ENCODE measurements around the gene TRIM56.

The TRIM56 gene

GRCh38 chr7:101097561-101097960 is 12.3 kb downstream of the TRIM56 start:
- no peak overlapping the region for H3K4me2 ChIP-seq (ENCODE audit: low read depth, low read length, poor library complexity, severe bottlenecking)
- H3K9me3 ChIP-seq (ENCODE audit: insufficient read depth, low read length), result no peaks in the 10 kb centered on the region
- TF ChIP-seq EZH2phosphoT487 (conservative IDR thresholded peaks at IDR 0.05; ENCODE audit: low read length) (no peak), CTCF (IDR thresholded peaks at IDR 0.05; ENCODE audit: insufficient read depth, low read length, poor library complexity, severe bottlenecking) (no peak)
- H3K36me3 ChIP-seq (ENCODE audit: low read length), result no peaks in the 10 kb centered on the region
- H4K20me1 ChIP-seq (ENCODE audit: low read depth, low read length), result peaks cover 5% of the 10 kb centered on the region; the same call in 1 of the 2 replicates
- H3K27me3 ChIP-seq (ENCODE audit: low read length), result no peaks in the 10 kb centered on the region
- H3K9me2 ChIP-seq (replicated peaks; ENCODE audit: insufficient read depth, low read length), result no peaks in the 10 kb centered on the region
- no peak overlapping the region for H3K27ac ChIP-seq (ENCODE audit: low read depth, low read length)
- H3K79me2 ChIP-seq (ENCODE audit: insufficient read depth, low read length), result no peaks in the 10 kb centered on the region
- peaks cover 6% of the 10 kb centered on the region; the same call in 1 of the 2 replicates for H3F3A ChIP-seq (ENCODE audit: insufficient read depth)
- H3K4me3 ChIP-seq (ENCODE audit: insufficient read depth, low read length, poor library complexity, severe bottlenecking), result no peak overlapping the region
- H3K9ac ChIP-seq (ENCODE audit: low read length), result no peak overlapping the region
- no peak overlapping the region for H2AFZ ChIP-seq (ENCODE audit: low read depth, low read length, severe bottlenecking)

DNA sequence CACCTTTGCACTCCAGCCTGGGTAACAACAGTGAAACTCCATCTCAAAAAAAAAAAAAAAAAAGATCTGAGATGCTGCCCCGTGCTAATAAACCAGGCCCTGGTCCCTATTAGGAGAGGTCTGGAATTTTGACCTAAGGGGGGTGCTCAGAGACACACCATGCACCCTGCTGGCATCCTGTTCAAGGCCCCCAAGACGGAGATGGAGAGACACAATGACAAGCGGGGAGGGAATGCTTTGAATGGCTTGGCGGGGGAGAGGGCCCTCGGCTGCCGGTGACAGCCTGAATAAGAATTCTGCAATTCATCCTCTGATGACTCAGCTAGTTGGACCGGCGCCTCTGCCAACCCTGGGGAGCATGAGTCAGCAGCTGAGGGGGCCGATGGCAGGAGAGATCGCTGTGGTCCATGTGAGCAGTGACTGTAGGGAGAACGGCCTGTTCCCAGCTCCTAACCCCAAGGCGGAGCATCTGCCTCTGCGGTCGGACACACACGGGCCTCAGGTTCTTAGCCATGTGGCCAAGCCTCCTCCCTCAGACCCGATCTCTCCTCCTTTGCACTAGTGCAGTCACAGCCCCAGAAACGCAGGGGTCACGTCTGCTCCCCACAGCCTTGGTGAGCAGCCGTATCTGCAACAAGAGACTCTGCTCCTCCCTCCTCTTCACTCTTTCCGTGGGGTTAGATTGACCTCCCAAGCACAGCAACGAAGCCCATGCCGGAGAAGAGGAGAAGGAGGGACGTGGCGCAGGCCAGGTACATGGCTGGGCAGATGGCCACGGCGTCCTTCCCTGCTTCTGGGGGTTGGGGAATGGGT is 14.9 kb downstream of the TRIM56 start:
- Histone ChIP-seq H3K27ac (ENCODE audit: low read depth, low read length) (no peak overlapping the region), H3K9me3 (ENCODE audit: insufficient read depth, low read length) (no peaks in the 10 kb centered on the region), H3K27me3 (ENCODE audit: low read length) (no peaks in the 10 kb centered on the region), H3F3A (ENCODE audit: insufficient read depth) (no peaks in the 10 kb centered on the region), H3K9me2 (replicated peaks; ENCODE audit: insufficient read depth, low read length) (no peaks in the 10 kb centered on the region), H4K20me1 (ENCODE audit: low read depth, low read length) (no peaks in the 10 kb centered on the region), H3K4me3 (ENCODE audit: insufficient read depth, low read length, poor library complexity, severe bottlenecking) (no peak overlapping the region), H3K36me3 (ENCODE audit: low read length) (no peaks in the 10 kb centered on the region), H3K4me2 (ENCODE audit: low read depth, low read length, poor library complexity, severe bottlenecking) (no peak overlapping the region), H2AFZ (ENCODE audit: low read depth, low read length, severe bottlenecking) (no peak overlapping the region), H3K9ac (ENCODE audit: low read length) (no peak overlapping the region), H3K79me2 (ENCODE audit: insufficient read depth, low read length) (no peaks in the 10 kb centered on the region)
- no peak for TF ChIP-seq CTCF (IDR thresholded peaks at IDR 0.05; ENCODE audit: insufficient read depth, low read length, poor library complexity, severe bottlenecking)
- no peak for TF ChIP-seq EZH2phosphoT487 (conservative IDR thresholded peaks at IDR 0.05; ENCODE audit: low read length)

- H4K20me1 ChIP-seq (ENCODE audit: low read depth, low read length), result no peaks in the 10 kb centered on the region
- H3K79me2 ChIP-seq (ENCODE audit: insufficient read depth, low read length), result no peaks in the 10 kb centered on the region
- no peak overlapping the region for H3K9ac ChIP-seq (ENCODE audit: low read length)
- H3K9me2 ChIP-seq (replicated peaks; ENCODE audit: insufficient read depth, low read length), result no peaks in the 10 kb centered on the region
- no peaks in the 10 kb centered on the region for H3K36me3 ChIP-seq (ENCODE audit: low read length)
- no peak for TF ChIP-seq CTCF (IDR thresholded peaks at IDR 0.05; ENCODE audit: insufficient read depth, low read length, poor library complexity, severe bottlenecking)
- TF ChIP-seq EZH2phosphoT487 (conservative IDR thresholded peaks at IDR 0.05; ENCODE audit: low read length), result no peak
- no peak overlapping the region for H3K4me2 ChIP-seq (ENCODE audit: low read depth, low read length, poor library complexity, severe bottlenecking)
- H3F3A ChIP-seq (ENCODE audit: insufficient read depth), result no peaks in the 10 kb centered on the region
- no peaks in the 10 kb centered on the region for H3K9me3 ChIP-seq (ENCODE audit: insufficient read depth, low read length)
- H2AFZ ChIP-seq (ENCODE audit: low read depth, low read length, severe bottlenecking), result no peak overlapping the region
- H3K27ac ChIP-seq (ENCODE audit: low read depth, low read length), result no peak overlapping the region
- no peak overlapping the region for H3K4me3 ChIP-seq (ENCODE audit: insufficient read depth, low read length, poor library complexity, severe bottlenecking)
- H3K27me3 ChIP-seq (ENCODE audit: low read length), result no peaks in the 10 kb centered on the region
Observed at GRCh38 chr7:101100858-101101847, 15.9 kb downstream of the TRIM56 start.

Data from SU-DHL-6 (cell line).